Activated CD4-positive, alpha-beta T cell treated with anti-CD3 and anti-CD28 coated beads for 36 hours (primary cell): Measurements from ENCODE around the gene SOAT2. TPM values are rescaled to one million over a fixed set of nuclear protein-coding genes. Genes with fewer than 3 reads are reported as not detected.
"Not testable (repeated sequence)": the region's sequence is repeated elsewhere in the genome, so short reads cannot be mapped to it uniquely, and the experiment has no call there.

Experiments used
- ATAC-seq: fragments of 200-7000 bp; cut with Tn5 transposase; one replicate; pipeline ENCODE4 v1.10.0; 2021; ENCODE audit warnings: mild to moderate bottlenecking, moderate library complexity
- CTCF ChIA-PET: fragments of 350-600 bp; sonication (Branson Sonifier 250); formaldehyde crosslinking; loops from one replicate; lab custom pipeline; 2021; ENCODE audit warnings: antibody characterized with exemption; lab: Charles Lee
- POLR2A ChIA-PET: fragments of 350-600 bp; sonication (Branson Sonifier 250); formaldehyde crosslinking; loops from one replicate; lab custom pipeline; 2021; ENCODE audit warnings: antibody characterized with exemption, inconsistent platforms; lab: Charles Lee
- DNase-seq: peaks from one replicate; pipeline ENCODE4 v3.0.0-alpha.2; 2020
- H3K27ac Mint-ChIP-seq: one replicate; pipeline ENCODE4 v1.8.0; 2021; ENCODE audit warnings: mixed read lengths
- H3K27me3 Mint-ChIP-seq: one replicate; pipeline ENCODE4 v1.8.0; 2021; ENCODE audit warnings: mixed read lengths
- H3K36me3 Mint-ChIP-seq: one replicate; pipeline ENCODE4 v1.8.0; 2021; ENCODE audit warnings: low read depth, mixed read lengths
- H3K4me1 Mint-ChIP-seq: one replicate; pipeline ENCODE4 v1.8.0; 2021; ENCODE audit warnings: mixed read lengths
- H3K4me3 Mint-ChIP-seq: one replicate; pipeline ENCODE4 v1.8.0; 2021; ENCODE audit warnings: mild to moderate bottlenecking, moderate library complexity, mixed read lengths
- H3K9me3 Mint-ChIP-seq: one replicate; pipeline ENCODE4 v1.8.0; 2021; ENCODE audit warnings: low read depth, mixed read lengths
- intact Hi-C, 2 experiments: fragments of 100-400 bp; cut with DNase I in 1 of 2; cut with micrococcal nuclease in 1 of 2; formaldehyde crosslinking; loops; one replicate each; pipeline versions ENCODE4 v1.14.2 to v1.15.1; 2022 to 2024; cut with DNase I, micrococcal nuclease
- total RNA-seq, 2 experiments: library from RNA; stranded (reverse); gene quantifications; one replicate each; pipeline ENCODE4 v1.2.3, GENCODE V29; 2021

SOAT2 gene
- total RNA-seq, 2 experiments from 2014 or later = 0.57 to 0.79 TPM

DNA sequence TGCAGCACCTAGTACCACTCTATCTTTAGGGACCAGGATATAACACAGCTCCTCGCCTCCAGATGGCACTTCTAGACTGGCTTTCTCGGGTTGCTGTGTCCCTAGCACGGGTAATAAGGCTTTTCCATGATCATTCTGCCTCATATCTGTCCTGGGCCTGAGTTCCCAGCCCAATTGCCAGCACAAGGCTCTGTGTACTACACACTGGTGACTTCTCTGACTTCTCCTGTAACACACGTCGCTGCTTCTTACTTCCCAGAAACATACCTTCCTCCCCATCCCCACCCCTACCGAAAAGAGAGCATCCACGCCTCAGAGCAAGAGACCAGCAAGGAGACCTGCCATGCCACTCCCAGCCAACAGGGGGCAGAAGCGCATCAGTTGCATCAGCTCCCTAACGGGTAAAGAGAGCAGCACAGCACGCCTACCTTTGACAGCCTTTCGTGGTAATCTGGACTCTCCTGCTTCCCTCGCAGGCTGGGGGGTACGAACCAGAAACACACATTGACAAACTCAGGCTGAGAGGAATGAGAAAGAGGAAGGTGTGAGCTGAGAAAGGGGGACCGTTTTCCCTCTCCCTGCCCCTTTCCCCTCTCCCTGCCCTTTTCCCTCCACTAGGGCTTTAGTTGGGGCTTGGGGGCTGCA is 56.0 kb downstream of the SOAT2 start:
- intact Hi-C loops = loop anchor here (1.0 to 2.0 kb wide), 12 partner anchors 21 to 186 kb away; partner anchors contain the start of genes PFDN5 (in 2 of the 2), AAAS (in 1 of the 2), CSAD (in 1 of the 2) and ESPL1 (in 1 of the 2)
- ChIA-PET CTCF (interaction anchor here (0.6 to 7.7 kb wide), 51 partner anchors 8 to 1817 kb away, joined by 3 to 94 read pairs (median 4); partner anchors contain the start of genes AAAS, CSAD, ESPL1 and ITGB7), POLR2A (interaction anchor here (0.6 to 1.3 kb wide), 4 partner anchors 22 to 162 kb away, joined by 3 to 4 read pairs (median 3); partner anchors contain the start of genes AAAS and CSAD)
- peak overlapping the region; percentile 27 for H3K4me3 Mint-ChIP-seq
- DNase-seq = peak; percentile 96
- peaks cover 11% of the 10 kb centered on the region for H3K4me1 Mint-ChIP-seq
- peak; percentile 99 for ATAC-seq
- H3K27ac Mint-ChIP-seq = peak overlapping the region; percentile 81
- H3K9me3 Mint-ChIP-seq = no peaks in the 10 kb centered on the region
- H3K27me3 Mint-ChIP-seq = no peaks in the 10 kb centered on the region
- H3K36me3 Mint-ChIP-seq = no peaks in the 10 kb centered on the region

DNA sequence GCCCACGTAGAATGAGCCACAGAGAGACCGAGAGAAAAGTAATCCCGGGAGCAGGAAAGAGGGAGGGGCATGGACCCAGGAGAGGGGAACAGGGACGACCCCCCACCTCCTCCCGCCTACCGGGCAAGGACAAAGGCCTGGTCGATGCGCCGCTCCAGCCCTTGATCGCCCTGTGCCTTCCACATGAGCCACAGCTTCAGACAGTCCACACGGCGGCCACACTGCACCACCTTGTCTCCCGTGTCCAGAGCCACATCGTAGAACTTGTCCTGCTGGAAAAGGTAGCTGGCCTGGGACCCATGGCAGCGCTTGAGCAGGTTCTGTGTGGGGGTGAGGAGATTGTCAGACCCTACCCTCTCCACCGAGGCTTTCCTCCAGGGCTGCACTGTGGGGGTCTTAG is 56.7 kb downstream of the SOAT2 start:
- H3K9me3 Mint-ChIP-seq = no peaks in the 10 kb centered on the region
- DNase-seq (no peak), ATAC-seq (no peak)
- H3K27me3 Mint-ChIP-seq = no peaks in the 10 kb centered on the region
- H3K36me3 Mint-ChIP-seq = no peaks in the 10 kb centered on the region
- H3K4me1 Mint-ChIP-seq = peaks cover 11% of the 10 kb centered on the region
- no peak overlapping the region for H3K27ac Mint-ChIP-seq
- ChIA-PET CTCF (interaction anchor here (0.6 to 7.7 kb wide), 51 partner anchors 9 to 1817 kb away, joined by 3 to 94 read pairs (median 4); partner anchors contain the start of genes AAAS, CSAD, ESPL1 and PFDN5), POLR2A (interaction anchor here (0.6 to 1.3 kb wide), 3 partner anchors 21 to 100 kb away, joined by 3 to 4 read pairs (median 3); partner anchors contain the start of gene CSAD)
- intact Hi-C loops = loop anchor here (1.0 to 2.0 kb wide), 12 partner anchors 20 to 185 kb away; partner anchors contain the start of genes PFDN5 (in 2 of the 2), AAAS (in 1 of the 2), CSAD (in 1 of the 2) and ESPL1 (in 1 of the 2)
- H3K4me3 Mint-ChIP-seq = peak overlapping the region; percentile 27

- peaks cover 11% of the 10 kb centered on the region for H3K4me1 Mint-ChIP-seq
- no peaks in the 10 kb centered on the region for H3K27me3 Mint-ChIP-seq
- ChIA-PET POLR2A (no interaction called here), CTCF (interaction anchor here (0.6 to 7.7 kb wide), 33 partner anchors 8 to 939 kb away, joined by 3 to 94 read pairs (median 4); partner anchors contain the start of genes AAAS, ESPL1 and SOAT2)
- no peaks in the 10 kb centered on the region for H3K9me3 Mint-ChIP-seq
- H3K36me3 Mint-ChIP-seq = no peaks in the 10 kb centered on the region
- intact Hi-C loops = no loop called here
- ATAC-seq (no peak), DNase-seq (no peak)
- H3K27ac Mint-ChIP-seq = no peak overlapping the region
- no peak overlapping the region for H3K4me3 Mint-ChIP-seq
Measured at GRCh38 chr12:53160673-53161072, 57.4 kb downstream of the SOAT2 start.

- CTCF ChIA-PET = interaction anchor here (0.7 to 7.7 kb wide), 19 partner anchors 8 to 940 kb away, joined by 3 to 94 read pairs (median 9); partner anchors contain the start of genes AAAS, ESPL1 and SOAT2
- Mint-ChIP-seq H3K36me3 (no peaks in the 10 kb centered on the region), H3K4me3 (no peak overlapping the region), H3K27ac (no peak overlapping the region), H3K9me3 (no peaks in the 10 kb centered on the region), H3K27me3 (no peaks in the 10 kb centered on the region), H3K4me1 (peaks cover 13% of the 10 kb centered on the region)
- POLR2A ChIA-PET = interaction anchor here (0.6 kb wide), 1 partner anchor 24 kb away, joined by 3 read pairs; no protein-coding TSS in a partner anchor
- intact Hi-C loops = no loop called here
- DNase-seq (no peak), ATAC-seq (no peak)
Measured at GRCh38 chr12:53161119-53161911, 58.0 kb downstream of the SOAT2 start.

DNA sequence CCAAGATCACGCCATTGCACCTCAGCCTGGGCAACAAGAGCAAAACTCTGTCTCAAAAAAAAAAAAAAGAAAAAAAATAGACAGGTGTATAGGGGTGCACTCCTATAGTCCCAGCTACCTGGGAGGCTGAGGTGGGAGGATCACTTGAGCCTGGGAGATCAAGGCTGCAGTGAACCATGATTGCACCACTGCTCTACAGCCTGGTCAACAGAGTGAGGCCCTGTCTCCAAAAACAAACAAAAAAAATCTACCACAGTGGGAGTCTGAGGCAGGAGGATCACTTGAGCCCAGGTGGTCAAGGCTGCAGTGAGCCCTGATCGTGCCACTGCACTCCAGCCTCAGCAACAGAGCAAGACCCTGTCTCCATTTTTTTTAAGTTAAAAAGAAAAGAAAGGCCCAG is 59.7 kb downstream of the SOAT2 start:
- intact Hi-C loops, H3K4me3 Mint-ChIP-seq, H3K27ac Mint-ChIP-seq, ATAC-seq, POLR2A ChIA-PET, H3K9me3 Mint-ChIP-seq, H3K36me3 Mint-ChIP-seq, DNase-seq, H3K27me3 Mint-ChIP-seq: not testable (repeated sequence)
- H3K4me1 Mint-ChIP-seq = peaks cover 14% of the 10 kb centered on the region
- CTCF ChIA-PET = interaction anchor here (1.2 to 7.7 kb wide), 2 partner anchors 25 to 35 kb away, joined by 4 to 94 read pairs; no protein-coding TSS in a partner anchor

DNA sequence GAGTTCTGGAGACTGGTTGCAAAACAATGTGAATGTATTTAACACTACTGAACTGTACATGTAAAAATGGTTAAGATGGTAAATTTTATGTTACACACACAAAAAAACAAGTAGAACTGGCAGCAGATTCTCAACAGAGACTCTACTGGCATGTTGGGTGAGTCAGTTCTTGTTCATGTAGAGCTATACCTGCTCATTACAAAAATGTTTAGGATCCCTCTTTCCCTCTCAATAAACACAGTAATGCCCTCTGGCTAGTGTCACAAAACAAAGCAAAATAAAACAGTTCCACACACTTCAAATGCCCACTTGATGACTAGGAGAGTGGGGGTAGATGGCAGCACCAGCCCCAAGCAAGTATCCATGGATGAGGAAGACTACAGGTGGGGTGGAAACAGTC is 63.6 kb downstream of the SOAT2 start:
- Mint-ChIP-seq H3K27me3 (no peaks in the 10 kb centered on the region), H3K27ac (no peak overlapping the region), H3K4me1 (peaks cover 3% of the 10 kb centered on the region), H3K36me3 (peaks cover 9% of the 10 kb centered on the region), H3K9me3 (no peaks in the 10 kb centered on the region), H3K4me3 (no peak overlapping the region)
- DNase-seq (no peak), ATAC-seq (no peak)
- POLR2A ChIA-PET = no interaction called here
- intact Hi-C loops = no loop called here
- CTCF ChIA-PET = interaction anchor here (0.6 kb wide), 2 partner anchors 733 to 1132 kb away, joined by 3 read pairs; no protein-coding TSS in a partner anchor

GRCh38 chr12:53169644-53170043 is 66.4 kb downstream of the SOAT2 start:
- CTCF ChIA-PET = no interaction called here
- Mint-ChIP-seq H3K27me3 (no peaks in the 10 kb centered on the region), H3K27ac (no peak overlapping the region), H3K36me3 (peaks cover 9% of the 10 kb centered on the region), H3K4me1 (peaks cover 3% of the 10 kb centered on the region), H3K9me3 (no peaks in the 10 kb centered on the region), H3K4me3 (no peak overlapping the region)
- intact Hi-C loops = no loop called here
- no peak for DNase-seq
- POLR2A ChIA-PET = no interaction called here
- ATAC-seq = no peak

DNA sequence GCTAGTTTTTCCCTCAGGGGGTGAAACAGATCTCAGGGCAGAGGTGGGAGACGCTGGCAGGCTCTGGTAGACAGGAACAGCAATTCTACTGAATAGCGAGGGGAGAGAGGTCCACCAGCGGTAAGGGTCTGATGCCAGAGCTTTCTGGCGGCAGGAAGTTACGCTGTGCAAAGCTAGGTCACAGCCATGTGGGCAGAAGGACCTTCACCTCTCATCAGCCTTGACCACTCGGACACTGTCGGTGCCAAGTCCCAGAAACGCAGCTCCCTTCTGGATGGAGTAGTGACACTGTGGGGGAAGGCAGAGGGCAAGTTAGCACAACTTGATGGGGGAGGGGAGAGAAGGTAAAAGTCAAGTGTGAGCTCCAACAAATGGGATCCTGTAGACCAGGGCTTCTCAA is 66.9 kb downstream of the SOAT2 start:
- Mint-ChIP-seq H3K4me3 (no peak overlapping the region), H3K4me1 (peaks cover 3% of the 10 kb centered on the region), H3K27me3 (no peaks in the 10 kb centered on the region), H3K27ac (no peak overlapping the region), H3K9me3 (no peaks in the 10 kb centered on the region), H3K36me3 (peaks cover 9% of the 10 kb centered on the region)
- DNase-seq (no peak), ATAC-seq (no peak)
- ChIA-PET CTCF (no interaction called here), POLR2A (no interaction called here)
- intact Hi-C loops = no loop called here

- Mint-ChIP-seq H3K36me3 (peaks cover 9% of the 10 kb centered on the region), H3K4me1 (peaks cover 9% of the 10 kb centered on the region), H3K27ac (no peak overlapping the region), H3K27me3 (no peaks in the 10 kb centered on the region), H3K9me3 (no peaks in the 10 kb centered on the region), H3K4me3 (no peak overlapping the region)
- POLR2A ChIA-PET = no interaction called here
- CTCF ChIA-PET = interaction anchor here (0.7 kb wide), 1 partner anchor 11 kb away, joined by 3 read pairs; no protein-coding TSS in a partner anchor
- DNase-seq = no peak
- intact Hi-C loops = no loop called here
- no peak for ATAC-seq
Measured at GRCh38 chr12:53170876-53171724, 67.8 kb downstream of the SOAT2 start.

DNA sequence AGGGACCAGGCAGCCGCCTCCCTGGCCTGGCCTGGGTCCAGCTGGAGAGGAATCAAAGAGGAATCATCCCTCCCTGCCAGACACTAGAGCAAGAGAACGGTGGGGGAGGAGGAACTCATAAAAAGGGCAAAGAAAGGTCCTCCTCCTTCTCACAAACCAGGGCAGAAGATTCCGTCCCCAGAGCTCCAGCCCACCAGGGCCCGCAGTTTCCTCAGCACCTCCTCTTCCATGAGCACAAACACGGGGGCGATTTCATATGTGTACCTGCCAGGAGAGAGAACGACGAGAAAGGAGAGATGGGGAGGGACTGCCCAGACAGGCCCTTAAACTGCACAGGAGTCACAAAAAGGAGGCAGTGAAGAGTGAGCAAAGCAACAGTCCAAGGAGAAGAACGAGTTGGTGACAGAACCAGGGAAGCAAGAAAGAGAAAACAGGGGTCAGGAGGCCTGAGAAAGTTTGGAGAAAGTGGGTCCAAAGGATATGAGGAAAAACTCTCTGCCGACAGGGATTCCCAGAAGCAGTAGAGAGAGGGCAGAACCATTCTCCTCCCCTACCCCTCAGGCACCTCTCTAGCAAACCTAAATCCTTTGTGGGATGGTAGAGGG is 68.5 kb downstream of the SOAT2 start:
- Mint-ChIP-seq H3K36me3 (peaks cover 9% of the 10 kb centered on the region), H3K9me3 (no peaks in the 10 kb centered on the region), H3K4me1 (peaks cover 7% of the 10 kb centered on the region), H3K27me3 (no peaks in the 10 kb centered on the region), H3K27ac (no peak overlapping the region), H3K4me3 (no peak overlapping the region)
- ATAC-seq (no peak), DNase-seq (no peak)
- CTCF ChIA-PET = interaction anchor here (0.7 kb wide), 1 partner anchor 11 kb away, joined by 3 read pairs; no protein-coding TSS in a partner anchor
- POLR2A ChIA-PET = no interaction called here
- intact Hi-C loops = no loop called here
